AG04450 (cell line): ENCODE data around the gene ACOX2. TPM values are rescaled to one million over a fixed set of nuclear protein-coding genes. Genes with fewer than 3 reads are reported as not detected.

Source experiments
- CTCF ChIA-PET: fragments of 300-600, 350-600 bp; formaldehyde crosslinking; extraction: SDS; loops from one replicate; lab custom pipeline; 2022; ENCODE audit warnings: antibody characterized with exemption, inconsistent platforms; lab: Charles Lee
- POLR2A ChIA-PET: fragments of 350-600 bp; formaldehyde crosslinking; extraction: SDS; loops from one replicate; lab custom pipeline; 2021; ENCODE audit warnings: antibody characterized with exemption, inconsistent platforms; lab: Yijun Ruan, JAX
- DNase-seq: peaks from one replicate; pipeline ENCODE4 v3.0.0-alpha.2; 2011; ENCODE audit warnings: low read depth, low spot score
- H3K27ac ChIP-seq: one replicate; pipeline ENCODE4 v1.5.1; 2012; ENCODE audit warnings: low read depth, low read length, control low read depth
- H3K27me3 ChIP-seq: one replicate; pipeline ENCODE4 v1.6.0; 2012; ENCODE audit warnings: low read length; ENCODE audit not compliant: control insufficient read depth, insufficient read depth
- H3K4me3 ChIP-seq: 2 replicates; pipeline ENCODE4 v1.5.1; 2011; ENCODE audit warnings: mild to moderate bottlenecking, low read depth, low read length, control low read depth
- H3K9me3 ChIP-seq: 2 replicates; pipeline ENCODE4 v1.5.1; 2012; ENCODE audit warnings: low read length; ENCODE audit not compliant: control insufficient read depth, insufficient read depth
- CTCF ChIP-seq: IDR thresholded peaks from 2 replicates; pipeline ENCODE4 v1.5.1; 2011; ENCODE audit warnings: low read depth, low read length, control low read depth, inconsistent platforms
- polyA plus RNA-seq: library from polyadenylated mRNA; depleted of rRNA; stranded (reverse); fragments of >200 nt; gene quantifications from 2 replicates; pipeline ENCODE4 v1.2.3, GENCODE V29; 2011

The ACOX2 gene
- polyA plus RNA-seq, 1 experiment = 27.8 TPM

GRCh38 chr3:58559586-58559985 is 22.6 kb upstream of the ACOX2 start:
- Histone ChIP-seq H3K27ac (no peak overlapping the region), H3K4me3 (no peak overlapping the region), H3K27me3 (no peaks in the 10 kb centered on the region), H3K9me3 (peaks cover 3% of the 10 kb centered on the region; the same call in 1 of the 2 replicates)
- ChIA-PET POLR2A (no interaction called here), CTCF (interaction anchor here (1.2 to 8.1 kb wide), 6 partner anchors 9 to 494 kb away, joined by 4 to 93 read pairs (median 6); no protein-coding TSS in a partner anchor)
- no peak for DNase-seq
- TF ChIP-seq CTCF = no peak

GRCh38 chr3:58557491-58557890 is 20.5 kb upstream of the ACOX2 start:
- Histone ChIP-seq H3K27me3 (peaks cover 2% of the 10 kb centered on the region), H3K4me3 (no peak overlapping the region), H3K9me3 (no peaks in the 10 kb centered on the region), H3K27ac (no peak overlapping the region)
- DNase-seq = no peak
- POLR2A ChIA-PET = no interaction called here
- TF ChIP-seq CTCF = no peak
- CTCF ChIA-PET = interaction anchor here (0.6 to 8.1 kb wide), 7 partner anchors 11 to 1589 kb away, joined by 3 to 93 read pairs (median 7); no protein-coding TSS in a partner anchor

GRCh38 chr3:58556761-58557221 is 19.8 kb upstream of the ACOX2 start:
- no peak for TF ChIP-seq CTCF
- CTCF ChIA-PET = interaction anchor here (0.7 to 8.1 kb wide), 6 partner anchors 12 to 93 kb away, joined by 3 to 93 read pairs (median 6); no protein-coding TSS in a partner anchor
- DNase-seq = no peak
- Histone ChIP-seq H3K4me3 (no peak overlapping the region), H3K27ac (no peak overlapping the region), H3K9me3 (no peaks in the 10 kb centered on the region), H3K27me3 (peaks cover 4% of the 10 kb centered on the region)
- POLR2A ChIA-PET = no interaction called here

GRCh38 chr3:58556001-58556400 is 19.0 kb upstream of the ACOX2 start:
- CTCF ChIA-PET = interaction anchor here (0.7 to 8.1 kb wide), 3 partner anchors 13 to 75 kb away, joined by 3 to 93 read pairs (median 55); no protein-coding TSS in a partner anchor
- Histone ChIP-seq H3K4me3 (no peak overlapping the region), H3K27ac (no peak overlapping the region), H3K9me3 (no peaks in the 10 kb centered on the region), H3K27me3 (peaks cover 7% of the 10 kb centered on the region)
- no peak for DNase-seq
- TF ChIP-seq CTCF = no peak
- POLR2A ChIA-PET = no interaction called here

GRCh38 chr3:58555203-58555602 is 18.2 kb upstream of the ACOX2 start:
- TF ChIP-seq CTCF = no peak
- H3K9me3 ChIP-seq = no peaks in the 10 kb centered on the region

More at GRCh38 chr3:58555203-58555602, 18.2 kb upstream of the ACOX2 start:
- Histone ChIP-seq H3K4me3 (no peak overlapping the region), H3K27ac (no peak overlapping the region), H3K27me3 (peaks cover 7% of the 10 kb centered on the region)
- DNase-seq = no peak
- ChIA-PET POLR2A (no interaction called here), CTCF (interaction anchor here (8.1 kb wide), 1 partner anchor 13 kb away, joined by 93 read pairs; no protein-coding TSS in a partner anchor)
